Anterior cingulate cortex (tissue), 58 donors: ENCODE data around the gene BICDL2.

Experiments
- DNase-seq, 58 donors: peaks; one replicate each; lab custom pipeline; 2025; lab: John Stamatoyannopoulos, UW

Gene BICDL2

DNA sequence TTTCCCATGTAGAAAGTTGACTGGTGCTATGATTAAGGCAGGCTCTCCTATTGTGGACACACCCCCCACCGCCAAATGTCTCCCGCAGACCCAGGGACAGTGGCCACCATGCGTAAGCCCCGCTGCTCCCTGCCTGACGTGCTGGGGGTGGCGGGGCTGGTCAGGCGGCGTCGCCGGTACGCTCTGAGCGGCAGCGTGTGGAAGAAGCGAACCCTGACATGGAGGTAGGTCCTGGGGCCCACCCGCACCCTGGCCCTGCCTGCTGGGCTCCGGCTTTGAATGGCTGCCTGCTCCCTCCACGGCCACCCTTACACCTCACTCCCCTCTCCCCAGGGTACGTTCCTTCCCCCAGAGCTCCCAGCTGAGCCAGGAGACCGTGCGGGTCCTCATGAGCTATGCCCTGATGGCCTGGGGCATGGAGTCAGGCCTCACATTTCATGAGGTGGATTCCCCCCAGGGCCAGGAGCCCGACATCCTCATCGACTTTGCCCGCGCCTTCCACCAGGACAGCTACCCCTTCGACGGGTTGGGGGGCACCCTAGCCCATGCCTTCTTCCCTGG, 13.3 kb upstream of the BICDL2 start:
- no peak for DNase-seq

GRCh38 chr16:3047387-3047720, 10.6 kb upstream of the BICDL2 start:
- no peak for DNase-seq

GRCh38 chr16:3046641-3047386, 10.1 kb upstream of the BICDL2 start:
- DNase-seq: no peak

GRCh38 chr16:3045758-3046640, 9.3 kb upstream of the BICDL2 start, which contains the start of gene MMP25:
Gene MMP25 (plus strand): TSS chr16:3046561. CDS start chr16:3046918, 357 bp downstream.
- no peak for DNase-seq

GRCh38 chr16:3044708-3045107, 8.0 kb upstream of the BICDL2 start:
- DNase-seq: no peak

GRCh38 chr16:3042376-3042775, 5.6 kb upstream of the BICDL2 start:
- DNase-seq: no peak

DNA sequence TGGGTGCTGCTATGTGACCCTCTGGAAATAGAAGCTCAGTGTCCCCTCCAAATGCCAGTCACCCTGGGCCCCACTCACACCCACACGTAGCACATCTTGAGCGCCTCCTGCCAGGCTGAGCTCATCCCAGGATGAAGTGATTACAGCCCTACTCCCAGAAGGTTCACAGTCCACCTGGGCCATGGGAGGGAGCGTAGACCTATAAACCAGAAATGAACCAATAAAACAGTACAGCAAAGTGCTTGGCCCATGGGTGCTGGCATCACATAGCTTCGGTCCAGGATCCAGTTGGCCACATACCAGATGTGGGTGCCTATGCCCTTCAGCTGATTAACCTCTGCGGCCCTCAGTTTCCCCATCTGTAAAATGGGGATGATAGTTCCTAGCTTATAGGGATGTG, 2.2 kb upstream of the BICDL2 start:
- no peak for DNase-seq

DNA sequence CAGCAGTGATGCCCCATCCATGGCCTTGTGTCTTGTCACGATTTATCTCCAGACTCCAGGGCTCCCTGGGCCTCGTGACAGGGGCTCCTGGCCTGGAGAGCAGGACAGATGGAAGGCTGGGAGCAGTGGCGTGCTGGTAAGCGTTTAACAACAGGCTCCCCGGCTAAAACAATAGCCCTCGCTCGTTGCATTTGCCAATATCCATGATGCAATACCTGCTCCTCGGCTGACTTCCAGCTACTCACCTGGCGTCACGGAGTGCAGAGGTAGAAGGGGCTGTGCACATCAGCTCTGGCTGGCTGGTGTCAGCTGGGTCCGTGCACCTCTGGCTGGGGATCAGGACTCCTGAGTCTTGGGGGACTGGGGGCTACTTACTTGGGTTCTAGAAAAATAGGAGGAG, 1.5 kb upstream of the BICDL2 start:
- DNase-seq: no peak

DNA sequence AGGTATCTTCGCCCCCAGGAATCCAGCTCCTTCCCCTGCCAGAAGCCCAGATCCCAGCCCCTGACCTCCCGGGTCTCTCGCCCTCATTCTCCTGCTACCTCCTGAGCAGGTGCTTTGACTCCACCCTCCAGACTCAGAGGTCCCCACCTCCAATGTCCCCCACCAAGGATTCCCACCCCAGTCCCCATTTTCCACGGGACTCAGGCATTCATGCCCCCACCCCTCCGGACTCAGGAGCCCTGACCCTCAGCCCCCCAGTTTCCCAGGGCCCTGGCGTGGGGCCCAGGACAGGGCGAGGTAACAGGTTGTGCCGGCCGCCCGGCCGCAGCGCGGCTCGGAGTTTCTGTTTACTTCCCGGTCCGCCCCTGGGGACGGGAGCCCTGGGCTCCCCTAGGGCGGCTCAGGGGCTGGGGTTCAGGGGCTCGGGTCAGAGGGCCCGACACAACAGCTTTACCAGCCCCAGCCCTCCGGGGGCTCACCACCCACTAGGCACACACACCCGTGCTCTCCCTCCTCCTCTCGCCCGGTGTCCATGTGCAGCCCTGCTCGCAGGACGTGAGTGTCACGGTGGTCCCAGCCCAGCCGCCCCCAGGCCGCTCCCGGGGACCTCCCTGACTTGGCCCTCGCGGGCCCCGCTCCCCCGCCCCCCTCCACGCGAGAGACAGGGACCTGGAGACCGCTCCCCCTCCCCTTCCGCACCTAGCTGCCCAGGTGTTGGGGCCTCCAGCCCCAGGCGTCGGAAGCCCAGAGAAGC, 595 bp downstream of the BICDL2 start:
- no peak for DNase-seq

DNA sequence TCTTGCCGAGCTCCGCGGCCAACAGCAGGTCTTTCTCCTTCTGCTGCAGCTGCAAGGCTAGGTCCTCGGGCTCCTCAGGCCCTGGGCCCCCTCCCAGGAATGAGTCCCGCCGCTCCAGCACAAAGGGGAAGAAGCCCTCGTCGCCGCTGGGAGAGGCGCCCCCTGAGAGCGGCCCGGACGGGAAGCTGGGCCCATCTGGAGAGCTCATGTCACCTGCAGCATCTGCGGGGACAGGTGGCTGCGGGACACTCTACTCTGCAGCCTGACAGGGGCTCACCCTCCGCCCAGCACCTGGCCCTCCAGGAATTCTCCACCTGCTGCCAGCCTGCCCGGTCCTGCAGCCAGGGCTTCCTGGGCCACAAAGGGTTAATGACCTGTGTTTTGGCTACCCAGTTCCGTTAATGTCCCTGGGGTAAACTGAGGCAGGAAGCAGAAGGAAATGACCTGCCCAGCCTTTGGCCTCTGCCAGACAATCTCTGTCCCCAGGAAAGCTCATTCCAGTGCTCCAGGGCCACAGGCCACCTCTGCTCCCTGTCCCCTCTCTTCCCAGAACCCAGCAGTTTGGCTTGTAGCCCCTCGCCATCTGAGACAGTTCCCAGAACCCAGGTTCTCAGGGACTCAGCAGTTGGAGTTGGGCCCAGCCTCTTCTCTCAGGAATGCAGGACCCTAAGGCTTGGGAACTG, 1.3 kb downstream of the BICDL2 start:
- DNase-seq: no peak

DNA sequence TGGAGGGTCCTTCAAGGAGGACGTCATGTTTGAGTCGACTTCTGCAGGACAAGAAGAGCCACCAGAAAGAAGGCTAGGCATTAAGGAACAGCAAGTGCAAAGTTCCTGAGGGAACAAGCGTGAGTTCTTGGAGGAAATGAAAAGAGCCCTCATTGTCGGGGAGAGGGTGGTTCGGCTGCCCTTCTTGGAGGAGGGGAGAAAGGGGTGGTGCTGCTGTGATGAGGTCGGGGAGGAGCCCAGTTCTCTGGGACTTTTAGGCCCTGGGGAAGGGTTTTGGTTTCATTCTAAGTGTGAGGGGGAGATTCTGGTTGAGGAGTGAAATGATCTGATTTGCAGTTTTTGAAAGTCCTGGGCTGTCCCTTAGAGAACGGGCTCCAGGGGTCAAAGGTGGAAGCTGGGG, 4.1 kb downstream of the BICDL2 start:
- DNase-seq: no peak

DNA sequence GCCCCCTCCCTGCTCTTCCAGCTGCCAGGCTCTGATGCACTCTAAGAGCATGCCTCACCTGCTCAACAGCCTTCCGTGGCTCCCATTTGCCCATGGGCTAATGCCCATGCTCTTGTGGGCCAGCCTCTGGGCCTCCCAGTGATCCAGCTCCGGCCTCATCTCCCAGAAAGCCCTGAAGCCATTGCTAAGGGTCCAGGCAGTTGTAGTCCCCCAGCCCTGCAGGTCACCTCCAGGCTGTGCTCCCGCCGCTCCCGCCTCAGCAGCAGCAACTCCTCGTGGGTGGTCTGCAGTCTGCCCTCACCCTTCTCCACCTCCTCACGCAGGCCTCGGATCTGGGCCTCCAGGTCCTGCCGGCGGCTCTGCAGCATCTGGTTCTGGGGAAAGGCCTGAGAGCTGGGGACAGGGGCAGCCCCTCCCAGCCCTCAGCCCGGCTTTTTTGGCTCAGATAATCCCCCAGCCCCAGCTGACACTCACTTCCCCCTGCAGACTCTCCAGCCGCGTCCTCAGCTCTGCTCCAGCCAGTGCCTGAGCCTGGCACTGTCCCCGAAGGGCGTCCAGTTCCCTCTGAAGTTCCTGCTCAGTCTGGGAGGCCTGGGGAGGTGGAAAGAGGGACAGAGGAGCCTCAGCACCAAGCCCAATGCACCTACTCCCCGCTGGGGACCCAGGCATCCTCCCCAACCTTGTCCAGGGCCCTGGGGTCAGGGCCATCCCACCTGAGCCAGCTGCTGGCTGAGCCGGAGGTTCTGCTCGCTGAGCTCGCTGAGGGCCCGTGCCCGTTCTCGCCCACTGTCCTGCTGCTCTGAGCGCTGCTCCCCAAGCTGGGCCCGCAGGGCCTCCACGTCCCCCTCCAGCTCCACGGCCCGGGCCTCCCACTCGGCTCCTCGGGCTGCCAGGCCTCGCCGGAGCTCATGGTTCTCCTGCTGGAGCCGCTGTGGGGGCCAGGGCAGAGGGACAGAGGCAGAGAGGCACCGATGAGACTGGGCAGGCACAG, 6.2 kb downstream of the BICDL2 start:
- DNase-seq: no peak

- no peak for DNase-seq
Observed at GRCh38 chr16:3029491-3030221, 7.1 kb downstream of the BICDL2 start.

DNA sequence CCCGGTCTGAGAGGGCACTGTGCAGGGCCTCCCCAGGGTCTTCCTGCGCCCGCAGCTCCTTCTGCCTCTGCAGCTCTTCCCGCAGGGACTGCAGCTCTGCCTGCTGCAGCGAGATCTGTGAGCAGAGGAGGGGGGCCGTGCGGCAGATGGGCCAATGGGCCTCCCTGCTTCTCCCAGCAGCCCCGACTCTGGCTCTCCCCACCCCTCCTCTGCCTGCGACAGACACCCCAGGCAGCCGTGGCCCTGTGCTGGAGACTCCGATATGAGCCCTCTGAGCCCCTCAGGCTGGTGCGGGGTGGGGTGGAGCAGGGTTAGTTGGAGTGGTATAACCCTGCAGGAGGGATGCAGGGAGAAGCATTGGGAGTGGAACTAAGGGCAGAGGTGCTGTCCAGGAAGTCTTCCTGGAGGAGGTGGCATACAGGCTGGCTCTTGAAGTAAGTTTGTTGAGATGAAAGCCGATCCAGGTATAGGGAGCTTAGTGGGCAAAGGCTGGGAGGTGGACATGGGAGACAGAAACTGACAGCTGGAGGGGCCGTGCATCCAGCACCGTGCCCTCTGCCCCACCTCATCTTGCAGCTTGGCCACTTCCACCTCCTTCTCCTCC, 7.9 kb downstream of the BICDL2 start:
- DNase-seq: peak in 1 of 58 donors; percentile 22

DNA sequence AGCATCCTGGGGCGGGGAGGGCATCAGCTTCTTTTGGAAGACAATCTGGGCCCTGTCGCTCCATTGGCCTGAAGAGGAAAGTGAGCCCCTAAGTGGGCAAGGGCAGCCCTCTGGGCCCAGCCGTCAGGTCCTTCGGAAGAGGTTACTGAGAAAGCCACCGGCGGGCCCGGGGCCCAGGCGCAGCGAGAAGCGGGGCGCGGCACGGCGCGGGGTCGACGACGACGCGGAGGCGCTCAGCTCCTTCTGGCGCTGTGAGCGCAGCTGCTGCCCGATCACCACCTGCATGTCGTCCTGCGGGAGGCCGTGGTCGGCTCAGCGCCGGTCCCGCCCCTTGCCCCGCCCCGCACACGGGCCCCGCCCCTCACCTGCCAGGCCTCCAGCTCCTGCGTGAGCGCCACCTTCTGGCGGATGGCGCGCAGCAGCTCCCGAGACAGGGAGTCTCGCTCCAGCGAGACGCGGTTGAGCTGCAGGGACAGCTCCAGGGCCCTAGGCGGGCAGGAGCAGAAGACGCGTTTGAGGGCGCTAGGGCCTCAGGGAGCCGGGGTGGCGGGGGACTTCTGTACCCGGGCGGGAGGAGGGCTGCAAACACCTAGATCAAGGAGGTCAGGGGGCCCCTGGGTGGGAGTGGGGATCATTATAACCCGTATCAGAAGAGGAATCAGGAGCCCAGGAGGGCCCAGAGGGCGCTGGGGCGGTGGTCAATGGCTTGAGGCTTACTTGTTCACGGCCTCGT, 8.6 kb downstream of the BICDL2 start:
- DNase-seq: peak in 53 of 58 donors; percentile 20 to 86 (median 56)

DNA sequence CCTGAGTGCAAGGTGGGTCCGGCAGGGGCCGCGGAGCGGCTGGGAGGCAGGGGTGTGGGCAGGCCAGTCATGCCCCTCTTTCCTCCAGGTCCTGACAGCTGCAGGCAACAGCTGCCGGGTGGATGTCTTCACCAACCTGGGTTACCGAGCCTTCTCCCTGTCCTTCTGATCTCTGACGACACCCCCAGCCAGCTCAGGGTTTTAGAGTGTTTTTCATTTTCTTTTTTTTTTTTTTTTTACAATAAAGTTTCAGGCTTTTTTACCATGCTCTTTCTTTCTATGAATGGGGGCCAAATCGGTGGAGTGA, 9.3 kb downstream of the BICDL2 start:
- no peak for DNase-seq
